Measurements from ENCODE around the gene NDUFS3. TPM values are rescaled to one million over a fixed set of nuclear protein-coding genes. Genes with fewer than 3 reads are reported as not detected.

The NDUFS3 gene
- total RNA-seq, 2 experiments from 2014 or later = 105 to 108 TPM

- Mint-ChIP-seq H3K9me3 (no peaks in the 10 kb centered on the region), H3K36me3 (peaks cover 13% of the 10 kb centered on the region), H3K27ac (peak overlapping the region; percentile 64), H3K27me3 (peaks cover 3% of the 10 kb centered on the region), H3K4me3 (no peak overlapping the region), H3K4me1 (peaks cover 16% of the 10 kb centered on the region)
- no peak for DNase-seq
- POLR2A ChIA-PET = interaction anchor here (0.6 to 2.1 kb wide), 2 partner anchors 8 to 22 kb away, joined by 3 to 8 read pairs; partner anchors contain the start of genes KBTBD4, NDUFS3 and PTPMT1
- no peak for ATAC-seq (ENCODE audit: low read depth)
Measured at GRCh38 chr11:47587039-47587716, 8.3 kb downstream of the NDUFS3 start.

- Mint-ChIP-seq H3K4me3 (no peak overlapping the region), H3K27ac (no peak overlapping the region), H3K4me1 (peaks cover 20% of the 10 kb centered on the region), H3K9me3 (no peaks in the 10 kb centered on the region), H3K36me3 (peaks cover 10% of the 10 kb centered on the region), H3K27me3 (peaks cover 8% of the 10 kb centered on the region)
- POLR2A ChIA-PET = interaction anchor here (0.6 to 2.1 kb wide), 2 partner anchors 9 to 23 kb away, joined by 3 to 8 read pairs; partner anchors contain the start of genes KBTBD4, NDUFS3 and PTPMT1
- no peak for ATAC-seq (ENCODE audit: low read depth)
- DNase-seq = no peak
Measured at GRCh38 chr11:47587723-47588326, 9.0 kb downstream of the NDUFS3 start.

GRCh38 chr11:47589118-47589517 lies 10.2 kb downstream of the NDUFS3 start:
- POLR2A ChIA-PET = no interaction called here
- ATAC-seq (ENCODE audit: low read depth) (no peak), DNase-seq (no peak)
- Mint-ChIP-seq H3K4me1 (peaks cover 23% of the 10 kb centered on the region), H3K4me3 (no peak overlapping the region), H3K36me3 (peaks cover 4% of the 10 kb centered on the region), H3K9me3 (no peaks in the 10 kb centered on the region), H3K27ac (no peak overlapping the region), H3K27me3 (peaks cover 20% of the 10 kb centered on the region)

GRCh38 chr11:47589584-47589976 lies 10.7 kb downstream of the NDUFS3 start:
- Mint-ChIP-seq H3K27me3 (peaks cover 23% of the 10 kb centered on the region), H3K4me3 (no peak overlapping the region), H3K27ac (no peak overlapping the region), H3K4me1 (peaks cover 23% of the 10 kb centered on the region), H3K36me3 (peaks cover under 1% of the 10 kb centered on the region), H3K9me3 (no peaks in the 10 kb centered on the region)
- POLR2A ChIA-PET = no interaction called here
- DNase-seq = no peak
- no peak for ATAC-seq (ENCODE audit: low read depth)

- ATAC-seq (ENCODE audit: low read depth) (no peak), DNase-seq (no peak)
- POLR2A ChIA-PET = no interaction called here
- Mint-ChIP-seq H3K4me1 (peaks cover 23% of the 10 kb centered on the region), H3K4me3 (no peak overlapping the region), H3K27me3 (peaks cover 28% of the 10 kb centered on the region), H3K36me3 (no peaks in the 10 kb centered on the region), H3K27ac (no peak overlapping the region), H3K9me3 (no peaks in the 10 kb centered on the region)
Measured at GRCh38 chr11:47589977-47590861, 11.3 kb downstream of the NDUFS3 start.

GRCh38 chr11:47591764-47592163 lies 12.9 kb downstream of the NDUFS3 start:
- Mint-ChIP-seq H3K9me3 (no peaks in the 10 kb centered on the region), H3K27ac (peak overlapping the region; percentile 46), H3K27me3 (peaks cover 39% of the 10 kb centered on the region), H3K36me3 (no peaks in the 10 kb centered on the region), H3K4me3 (peak overlapping the region; percentile 23), H3K4me1 (peaks cover 18% of the 10 kb centered on the region)
- peak; percentile 53 for ATAC-seq (ENCODE audit: low read depth)
- DNase-seq = no peak
- POLR2A ChIA-PET = interaction anchor here (1.2 to 1.3 kb wide), 2 partner anchors 13 to 26 kb away, joined by 6 read pairs; partner anchors contain the start of genes KBTBD4, NDUFS3 and PTPMT1

GRCh38 chr11:47592251-47592650 lies 13.4 kb downstream of the NDUFS3 start:
- DNase-seq (no peak), ATAC-seq (ENCODE audit: low read depth) (peak; percentile 5)
- peaks cover 18% of the 10 kb centered on the region for H3K4me1 Mint-ChIP-seq
- H3K4me3 Mint-ChIP-seq = peak overlapping the region; percentile 23
- H3K27me3 Mint-ChIP-seq = peaks cover 40% of the 10 kb centered on the region
- H3K9me3 Mint-ChIP-seq = no peaks in the 10 kb centered on the region
- POLR2A ChIA-PET = interaction anchor here (0.6 to 1.3 kb wide), 3 partner anchors 14 to 239 kb away, joined by 3 to 6 read pairs (median 6); partner anchors contain the start of genes KBTBD4, NDUFS3 and PTPMT1
- H3K27ac Mint-ChIP-seq = peak overlapping the region; percentile 46
- no peaks in the 10 kb centered on the region for H3K36me3 Mint-ChIP-seq

GRCh38 chr11:47592970-47593369 lies 14.1 kb downstream of the NDUFS3 start:
- Mint-ChIP-seq H3K4me3 (no peak overlapping the region), H3K9me3 (no peaks in the 10 kb centered on the region), H3K36me3 (no peaks in the 10 kb centered on the region), H3K27me3 (peaks cover 40% of the 10 kb centered on the region), H3K27ac (no peak overlapping the region), H3K4me1 (peaks cover 16% of the 10 kb centered on the region)
- DNase-seq (no peak), ATAC-seq (ENCODE audit: low read depth) (no peak)
- POLR2A ChIA-PET = interaction anchor here (0.6 kb wide), 1 partner anchor 238 kb away, joined by 3 read pairs; no protein-coding TSS in a partner anchor

GRCh38 chr11:47593492-47593933 lies 14.6 kb downstream of the NDUFS3 start:
- DNase-seq (no peak), ATAC-seq (ENCODE audit: low read depth) (no peak)
- Mint-ChIP-seq H3K27me3 (peaks cover 40% of the 10 kb centered on the region), H3K36me3 (no peaks in the 10 kb centered on the region), H3K4me1 (peaks cover 13% of the 10 kb centered on the region), H3K4me3 (peak overlapping the region; percentile 37), H3K27ac (no peak overlapping the region), H3K9me3 (no peaks in the 10 kb centered on the region)
- POLR2A ChIA-PET = interaction anchor here (0.7 kb wide), 1 partner anchor 8 kb away, joined by 5 read pairs; no protein-coding TSS in a partner anchor

GRCh38 chr11:47593934-47594855 lies 15.3 kb downstream of the NDUFS3 start, which contains the start of gene C1QTNF4:
Gene C1QTNF4 (minus strand): TSS chr11:47594411. CDS start chr11:47590810, 3,601 bp downstream.
- ATAC-seq (ENCODE audit: low read depth) (no peak), DNase-seq (peak; percentile 32)
- Mint-ChIP-seq H3K9me3 (no peaks in the 10 kb centered on the region), H3K4me3 (peak within 1 kb of the TSS; percentile 37), H3K27ac (no peak within 1 kb of the TSS), H3K4me1 (peaks cover 13% of the 10 kb centered on the region), H3K27me3 (peaks cover 44% of the 10 kb centered on the region), H3K36me3 (no peaks in the 10 kb centered on the region)
- POLR2A ChIA-PET = interaction anchor here (0.7 kb wide), 1 partner anchor 9 kb away, joined by 5 read pairs; no protein-coding TSS in a partner anchor

GRCh38 chr11:47595029-47595428 lies 16.2 kb downstream of the NDUFS3 start:
- peak; percentile 17 for ATAC-seq (ENCODE audit: low read depth)
- POLR2A ChIA-PET = no interaction called here
- Mint-ChIP-seq H3K4me1 (peaks cover 13% of the 10 kb centered on the region), H3K27me3 (peaks cover 44% of the 10 kb centered on the region), H3K9me3 (no peaks in the 10 kb centered on the region), H3K27ac (no peak overlapping the region), H3K36me3 (no peaks in the 10 kb centered on the region), H3K4me3 (no peak overlapping the region)
- DNase-seq = peak; percentile 23

- H3K36me3 Mint-ChIP-seq = no peaks in the 10 kb centered on the region
- POLR2A ChIA-PET = no interaction called here
- ATAC-seq (ENCODE audit: low read depth) = no peak
- peaks cover 13% of the 10 kb centered on the region for H3K4me1 Mint-ChIP-seq
- DNase-seq = peak; percentile 2
- no peaks in the 10 kb centered on the region for H3K9me3 Mint-ChIP-seq
- peaks cover 44% of the 10 kb centered on the region for H3K27me3 Mint-ChIP-seq
- H3K27ac Mint-ChIP-seq = no peak overlapping the region
- no peak overlapping the region for H3K4me3 Mint-ChIP-seq
Measured at GRCh38 chr11:47595967-47596366, 17.1 kb downstream of the NDUFS3 start.

All from activated naive CD8-positive, alpha-beta T cell treated with anti-CD3 and anti-CD28 coated beads, Interleukin-2, amount 10 ng/mL, durations not matched to agents 7 days and 5 days (primary cell).